VCaP (cell line): ENCODE data around the gene TXNDC11.

Experiments used
- H3K27ac ChIP-seq: fragments of 450-650 bp; 2 replicates; pipeline ENCODE4 v1.5.1; 2017
- TF ChIP-seq, protein P1 (sequence below): fragments of 450-650 bp; conservative IDR thresholded peaks from 2 replicates; pipeline ENCODE4 v1.5.1; 2017; ENCODE audit warnings: mild to moderate bottlenecking, moderate library complexity

Gene TXNDC11

DNA sequence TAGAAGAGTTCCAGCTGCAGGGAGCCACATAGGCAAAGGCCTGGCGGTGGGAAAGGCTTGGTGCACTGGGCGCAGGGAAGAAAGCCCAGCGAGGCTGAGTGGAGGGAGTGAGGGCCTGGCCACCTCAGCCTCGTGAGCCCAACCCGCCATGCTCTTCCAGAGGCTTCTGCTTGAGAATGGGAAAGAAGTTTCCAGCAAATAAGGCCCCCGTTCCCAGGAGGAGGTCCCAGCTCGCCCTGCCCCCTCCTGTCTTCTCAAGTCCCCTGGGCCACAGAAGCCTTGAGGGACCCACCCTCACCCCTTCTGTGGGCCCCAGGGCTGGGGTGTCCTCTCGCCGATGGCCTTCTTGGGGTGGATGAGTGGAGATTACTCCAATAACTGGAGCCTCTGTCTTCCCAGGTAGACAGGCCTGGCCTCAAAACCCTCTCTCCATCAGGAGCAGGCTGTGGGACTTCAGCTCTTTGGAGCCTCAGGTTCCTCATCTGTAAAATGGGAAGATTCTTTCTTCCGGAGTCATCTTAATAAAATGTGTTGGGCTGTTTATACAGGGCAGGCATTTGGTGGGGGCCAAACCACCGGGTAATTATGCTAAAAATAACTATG, 75.3 kb downstream of the TXNDC11 start:
- TF ChIP-seq, protein P1, sequence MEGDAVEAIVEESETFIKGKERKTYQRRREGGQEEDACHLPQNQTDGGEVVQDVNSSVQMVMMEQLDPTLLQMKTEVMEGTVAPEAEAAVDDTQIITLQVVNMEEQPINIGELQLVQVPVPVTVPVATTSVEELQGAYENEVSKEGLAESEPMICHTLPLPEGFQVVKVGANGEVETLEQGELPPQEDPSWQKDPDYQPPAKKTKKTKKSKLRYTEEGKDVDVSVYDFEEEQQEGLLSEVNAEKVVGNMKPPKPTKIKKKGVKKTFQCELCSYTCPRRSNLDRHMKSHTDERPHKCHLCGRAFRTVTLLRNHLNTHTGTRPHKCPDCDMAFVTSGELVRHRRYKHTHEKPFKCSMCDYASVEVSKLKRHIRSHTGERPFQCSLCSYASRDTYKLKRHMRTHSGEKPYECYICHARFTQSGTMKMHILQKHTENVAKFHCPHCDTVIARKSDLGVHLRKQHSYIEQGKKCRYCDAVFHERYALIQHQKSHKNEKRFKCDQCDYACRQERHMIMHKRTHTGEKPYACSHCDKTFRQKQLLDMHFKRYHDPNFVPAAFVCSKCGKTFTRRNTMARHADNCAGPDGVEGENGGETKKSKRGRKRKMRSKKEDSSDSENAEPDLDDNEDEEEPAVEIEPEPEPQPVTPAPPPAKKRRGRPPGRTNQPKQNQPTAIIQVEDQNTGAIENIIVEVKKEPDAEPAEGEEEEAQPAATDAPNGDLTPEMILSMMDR = no peak
- no peak overlapping the region; the same call in 1 of the 2 replicates for H3K27ac ChIP-seq

DNA sequence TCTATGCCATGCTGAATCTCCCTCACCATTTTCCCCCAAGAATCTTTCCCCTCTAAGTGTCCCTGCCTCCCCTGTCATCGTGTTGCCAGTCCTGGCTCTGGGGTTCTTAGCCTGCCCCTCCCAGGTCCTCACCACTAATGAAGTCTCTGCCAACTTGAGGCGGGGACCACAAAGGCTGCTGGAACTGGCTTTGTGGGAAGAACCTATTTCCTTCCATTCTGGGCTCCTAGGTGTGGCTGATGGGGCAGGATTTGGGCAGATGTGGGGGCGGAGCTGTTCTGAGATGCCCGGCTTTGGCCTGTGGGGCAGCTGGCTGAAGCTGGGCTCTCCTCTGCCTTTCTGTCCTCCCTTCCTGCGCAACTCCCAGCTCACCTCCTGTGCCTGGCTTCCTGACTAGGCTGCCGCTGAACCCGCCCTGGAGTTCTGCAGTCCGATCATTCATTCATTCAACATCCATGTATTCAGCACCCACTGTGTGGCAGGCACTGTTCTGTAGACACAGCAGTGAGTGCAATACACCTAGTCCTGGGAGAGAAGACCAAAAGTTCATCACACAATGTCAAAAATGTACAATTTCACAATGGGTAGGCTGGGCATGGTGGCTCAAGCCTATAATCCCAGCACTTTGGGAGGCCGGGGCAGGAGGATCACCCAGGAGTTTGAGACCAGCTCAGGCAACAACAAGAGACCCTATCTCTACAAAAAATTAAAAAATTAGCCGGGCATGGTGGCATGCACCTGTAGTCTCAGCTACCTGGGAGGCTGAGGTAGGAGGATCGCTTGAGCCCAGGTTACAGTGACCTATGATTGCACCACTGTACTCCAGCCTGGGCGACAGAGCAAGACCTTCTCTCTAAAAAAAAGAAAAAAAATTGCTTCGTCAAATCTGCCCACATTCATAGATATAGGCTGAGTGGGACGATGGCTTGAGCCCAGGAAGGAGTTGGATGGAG, 76.3 kb downstream of the TXNDC11 start:
- no peak overlapping the region for H3K27ac ChIP-seq

DNA sequence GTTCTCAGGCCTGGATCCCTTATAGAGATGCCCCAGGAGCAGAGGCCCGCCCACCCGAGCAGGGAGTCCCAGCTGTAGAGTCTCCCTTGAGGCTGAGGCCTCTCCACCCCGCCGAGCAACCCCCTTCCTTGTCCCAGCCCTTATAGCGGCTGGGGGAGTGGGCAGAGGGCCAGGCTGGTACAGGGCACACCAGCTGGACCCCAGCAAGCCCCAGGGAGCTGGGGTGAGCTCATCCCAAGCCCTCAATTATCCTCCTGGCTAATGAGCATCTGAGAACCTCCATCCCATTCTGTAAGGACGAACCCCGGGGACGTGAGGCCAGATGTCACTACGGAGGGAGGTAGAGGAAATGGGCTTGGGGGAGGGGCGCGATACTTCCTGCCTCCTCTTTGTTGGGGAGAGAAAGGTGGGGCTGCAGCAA, 77.6 kb downstream of the TXNDC11 start:
- H3K27ac ChIP-seq = no peak overlapping the region
- TF ChIP-seq, protein P1 = no peak

More for the DNA sequence above, 76.3 kb downstream of the TXNDC11 start:
- TF ChIP-seq, protein P1 = no peak

DNA sequence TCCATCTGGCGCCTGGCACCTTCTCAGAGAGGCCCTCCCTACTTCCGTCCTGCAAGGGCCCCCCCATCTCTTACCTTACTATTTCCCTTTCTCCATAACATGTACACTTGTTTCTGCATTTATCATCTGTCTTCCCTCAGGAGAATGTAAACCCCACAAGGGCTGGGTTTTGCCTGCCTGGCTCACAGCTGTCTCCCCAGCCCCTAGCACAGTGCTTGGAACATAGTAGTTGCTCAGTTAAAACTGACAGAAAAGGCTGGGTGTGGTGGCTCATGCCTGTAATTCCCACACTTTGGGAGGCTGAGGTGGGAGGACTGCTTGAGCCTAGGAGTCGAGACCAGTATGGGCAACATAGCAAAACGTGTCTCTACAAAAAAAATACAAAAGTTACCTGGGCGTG, 80.1 kb downstream of the TXNDC11 start:
- TF ChIP-seq, protein P1 = no peak
- no peak overlapping the region for H3K27ac ChIP-seq

DNA sequence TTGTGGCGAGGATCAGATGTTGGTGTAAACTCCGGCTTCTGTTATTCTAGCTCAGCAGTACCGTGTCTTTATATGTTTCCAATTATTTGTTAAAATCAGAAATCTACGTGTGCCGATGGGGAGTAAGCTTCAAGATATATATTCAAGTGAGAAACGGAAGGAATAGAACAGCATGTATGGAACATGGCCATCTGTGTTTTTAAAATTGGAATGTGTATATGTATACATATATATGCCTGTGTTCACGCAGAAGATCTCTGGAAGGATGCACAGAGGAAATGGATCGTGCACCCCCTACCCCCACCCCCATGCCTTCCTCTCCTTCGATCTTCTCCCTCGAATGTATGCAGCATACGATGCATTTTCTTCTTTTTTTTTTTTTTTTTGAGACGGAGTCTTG, 82.1 kb downstream of the TXNDC11 start:
- TF ChIP-seq, protein P1 = no peak
- no peak overlapping the region for H3K27ac ChIP-seq

DNA sequence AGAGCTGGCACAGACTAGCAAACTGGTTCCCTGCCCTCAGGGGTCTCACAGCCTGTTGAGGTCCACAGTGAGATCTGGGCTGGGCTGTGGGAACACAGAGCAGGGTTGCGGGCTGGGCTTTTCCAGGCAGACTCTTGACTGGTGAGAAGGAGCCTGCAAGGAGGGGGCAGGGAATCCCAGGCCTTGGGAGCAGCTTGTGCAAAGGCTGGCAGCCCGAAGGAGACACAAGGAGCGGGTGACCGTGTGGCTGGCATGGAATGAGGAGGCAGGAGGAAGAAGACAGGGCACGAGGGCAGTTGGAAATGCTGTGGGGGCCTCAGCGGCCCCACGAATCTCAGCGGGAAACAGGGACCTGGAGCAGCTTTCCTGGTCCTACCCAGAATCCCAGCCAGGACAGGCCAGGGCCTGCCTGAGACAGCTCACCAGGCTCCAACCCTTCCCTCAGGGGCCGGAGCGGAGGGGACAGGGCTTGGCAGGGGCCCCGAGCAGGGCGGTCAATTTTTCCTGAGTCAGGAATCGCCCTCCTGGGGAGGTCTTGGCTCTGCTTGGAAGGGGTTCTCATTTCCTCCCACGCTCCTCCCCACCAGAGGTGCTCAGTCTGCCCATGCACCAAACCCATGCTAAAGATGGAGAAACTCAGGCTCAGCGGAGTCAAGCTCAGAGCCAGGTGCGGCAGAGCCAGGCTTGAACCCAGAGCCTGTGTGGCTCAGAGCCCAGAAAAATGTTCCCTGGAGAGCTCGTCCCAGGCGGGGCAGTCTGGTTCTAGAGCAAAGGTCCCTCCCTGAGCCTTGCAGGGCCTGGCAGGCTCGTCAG, 83.6 kb downstream of the TXNDC11 start:
- H3K27ac ChIP-seq = no peak overlapping the region
- TF ChIP-seq, protein P1 = no peak

DNA sequence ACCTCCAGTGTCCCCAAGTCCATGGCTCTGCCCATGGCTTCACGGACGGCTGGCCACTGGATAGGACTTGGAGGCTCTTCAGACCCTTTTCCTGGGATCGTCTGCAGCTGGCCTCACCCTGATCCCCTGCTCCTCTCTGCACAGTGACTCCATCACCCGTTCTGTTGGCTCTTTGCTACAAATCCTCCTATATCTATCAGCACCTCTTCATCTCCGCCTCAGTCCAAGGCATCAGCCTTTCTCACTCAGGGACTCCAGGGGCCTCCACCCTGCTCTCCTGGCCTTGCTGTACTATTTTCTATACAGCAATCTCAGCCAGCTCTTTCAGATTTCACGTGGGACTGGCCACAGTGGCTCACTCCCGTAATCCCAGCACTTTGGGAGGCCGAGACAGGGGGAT, 85.1 kb downstream of the TXNDC11 start:
- no peak overlapping the region for H3K27ac ChIP-seq
- TF ChIP-seq, protein P1 = no peak
